Medulla oblongata (tissue), 1 donor: Measurements from ENCODE around the gene IL32.

Source experiments
- DNase-seq: peaks from one replicate; pipeline ENCODE4 v3.0.0-alpha.2; 2015; ENCODE audit errors: extremely low spot score

IL32 gene

DNA sequence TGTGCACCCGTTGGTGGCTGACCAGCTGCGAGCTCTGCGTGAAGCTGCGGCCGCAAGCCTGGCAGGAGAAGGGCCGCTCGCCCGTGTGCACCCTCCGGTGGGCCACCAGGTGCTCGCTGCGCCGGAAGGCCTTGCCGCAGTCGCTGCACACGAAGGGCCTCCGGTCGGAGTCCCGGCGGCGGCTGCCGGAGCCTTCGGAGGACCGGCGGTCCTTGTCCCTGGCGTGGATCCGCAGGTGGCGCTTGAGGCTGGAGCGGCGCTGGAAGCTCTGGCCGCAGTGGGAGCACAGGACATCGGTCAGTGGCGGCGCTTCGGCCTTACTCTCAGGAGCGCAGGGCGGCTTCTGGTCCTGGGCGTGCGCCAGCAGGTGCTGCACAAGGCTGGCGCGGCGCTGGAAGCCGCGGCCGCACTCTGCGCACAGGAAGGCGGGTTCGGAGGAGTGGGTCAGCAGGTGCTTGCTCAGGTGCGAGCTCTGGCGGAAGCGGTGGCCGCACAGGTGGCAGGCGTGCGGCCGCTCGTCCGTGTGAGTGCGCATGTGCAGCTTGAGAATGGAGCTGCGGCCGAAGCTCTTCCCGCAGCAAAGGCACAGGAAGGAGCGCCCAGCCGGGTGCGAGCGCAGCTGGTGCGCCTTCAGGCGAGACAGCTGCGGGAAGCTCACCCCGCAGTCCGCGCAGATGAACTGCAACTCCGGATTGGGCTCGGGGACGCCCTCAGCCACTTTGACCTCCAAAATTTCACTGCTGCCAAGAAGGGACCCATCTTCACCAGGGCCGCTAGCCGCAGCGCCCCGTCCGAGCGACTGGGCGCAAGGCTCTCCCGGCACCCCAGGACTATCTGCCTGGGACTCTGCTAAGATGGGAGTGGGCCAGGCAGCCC lies 24.5 kb downstream of the IL32 start:
- no peak for DNase-seq

DNA sequence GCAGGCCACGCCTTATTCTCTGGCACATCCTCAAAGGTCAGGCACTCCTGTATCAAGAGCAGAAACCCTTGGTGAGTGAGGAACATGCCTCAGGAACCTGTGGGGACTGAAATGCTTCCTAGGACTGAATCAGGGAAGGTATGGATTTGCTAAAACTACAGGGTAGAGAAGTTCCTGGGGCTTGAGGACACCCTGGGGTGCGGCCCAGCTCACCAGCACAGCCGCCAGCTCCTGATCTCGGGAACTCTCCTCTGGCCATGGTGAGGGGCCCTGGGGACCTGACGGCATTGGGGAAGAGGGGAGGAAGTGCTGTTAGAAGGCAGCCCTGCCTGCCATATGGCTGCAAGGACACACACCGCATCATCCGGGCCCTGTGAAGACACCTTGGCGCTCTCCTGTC lies 26.1 kb downstream of the IL32 start:
- DNase-seq: no peak

DNA sequence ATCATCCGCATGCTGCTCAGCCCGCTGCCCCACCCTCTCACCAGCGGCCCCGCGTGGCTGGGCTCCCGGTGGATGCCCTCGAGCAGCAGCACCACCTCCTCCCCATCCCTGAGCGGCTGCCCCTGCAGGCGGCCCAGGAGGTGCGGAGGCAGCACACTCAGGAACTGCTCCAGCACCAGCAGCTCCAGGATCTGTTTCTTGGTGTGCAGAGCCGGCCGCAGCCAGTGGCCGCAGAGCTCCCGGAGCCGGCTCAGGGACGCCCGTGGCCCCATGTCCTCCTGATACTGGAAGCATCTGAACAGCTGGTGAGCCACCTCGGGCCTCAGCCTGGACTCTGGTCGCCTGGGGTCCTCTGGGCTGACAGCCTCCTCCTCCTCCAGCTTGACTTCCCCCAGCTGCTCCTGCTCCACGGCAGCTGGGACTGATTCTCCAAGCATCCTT lies 27.1 kb downstream of the IL32 start:
- no peak for DNase-seq

DNA sequence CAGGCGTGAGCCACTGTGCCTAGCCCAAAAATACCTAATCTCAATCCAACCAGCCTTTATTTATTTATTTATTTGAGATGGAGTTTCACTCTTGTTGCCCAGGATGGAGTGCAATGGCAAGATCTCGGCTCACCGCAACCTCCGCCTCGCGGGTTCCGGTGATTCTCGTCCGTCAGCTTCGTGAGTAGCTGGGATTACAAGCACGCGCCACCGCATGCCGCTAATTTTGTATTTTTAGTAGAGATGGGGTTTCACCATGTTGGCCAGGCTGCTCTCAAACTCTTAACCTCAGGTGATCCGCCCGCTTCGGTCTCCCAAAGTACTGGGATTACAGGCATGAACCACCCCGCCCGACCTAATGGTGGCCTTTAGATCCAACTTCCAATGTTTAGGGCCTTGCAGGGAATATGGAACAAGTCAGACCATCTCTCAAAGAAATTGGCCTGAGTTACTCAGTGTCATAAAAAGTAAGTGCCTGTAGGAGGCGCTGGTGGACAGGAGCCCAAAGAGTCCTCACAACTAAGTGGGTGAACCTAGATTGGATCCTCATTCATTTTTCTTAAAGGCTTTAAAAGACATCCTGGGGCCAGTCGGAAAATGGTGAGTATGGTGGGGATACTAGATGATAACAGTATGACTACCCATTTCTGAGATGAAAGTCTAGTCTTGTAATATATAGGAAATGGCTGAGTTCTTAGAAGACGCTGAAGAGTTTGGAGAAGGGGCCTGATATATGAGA lies 29.0 kb downstream of the IL32 start:
- DNase-seq: peak; percentile 27

DNA sequence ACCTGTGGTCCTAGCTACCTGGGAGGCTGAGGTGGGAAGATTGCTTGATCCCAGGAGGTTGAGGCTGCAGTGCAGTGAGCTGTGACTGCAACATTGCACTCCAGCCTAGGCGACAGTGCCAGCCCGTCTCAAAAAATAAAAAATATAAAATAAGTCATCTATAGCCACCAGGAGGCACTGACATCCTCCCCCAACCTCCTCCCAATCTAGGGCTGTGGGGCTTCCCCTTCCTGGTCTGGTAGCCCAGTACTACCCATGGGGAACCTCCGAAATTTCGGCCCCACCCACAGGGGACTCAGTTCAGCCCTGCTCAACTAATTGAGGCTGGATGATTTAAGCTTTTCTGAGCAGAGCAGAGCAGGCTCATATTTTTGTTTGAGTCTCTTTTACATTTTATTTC lies 30.4 kb downstream of the IL32 start:
- DNase-seq: peak; percentile 25

DNA sequence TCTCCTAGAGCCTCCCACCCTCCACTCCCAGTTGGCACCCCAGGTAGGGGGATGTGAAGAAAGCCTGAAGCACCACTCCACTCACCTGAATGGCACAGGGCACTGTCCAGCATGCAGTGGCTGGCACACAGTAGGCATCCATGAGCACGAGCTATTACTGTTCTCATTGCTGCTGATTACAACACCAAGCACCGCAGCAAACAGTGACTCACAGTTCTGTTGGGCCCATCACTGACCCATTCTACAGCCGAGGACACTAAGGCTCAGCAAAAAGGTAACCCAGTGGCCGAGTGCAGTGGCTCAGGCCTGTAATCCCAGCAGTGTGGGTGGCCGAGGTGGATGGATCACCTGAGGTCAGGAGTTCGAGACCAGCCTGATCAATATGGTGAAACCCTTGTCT lies 30.9 kb downstream of the IL32 start:
- DNase-seq: no peak

DNA sequence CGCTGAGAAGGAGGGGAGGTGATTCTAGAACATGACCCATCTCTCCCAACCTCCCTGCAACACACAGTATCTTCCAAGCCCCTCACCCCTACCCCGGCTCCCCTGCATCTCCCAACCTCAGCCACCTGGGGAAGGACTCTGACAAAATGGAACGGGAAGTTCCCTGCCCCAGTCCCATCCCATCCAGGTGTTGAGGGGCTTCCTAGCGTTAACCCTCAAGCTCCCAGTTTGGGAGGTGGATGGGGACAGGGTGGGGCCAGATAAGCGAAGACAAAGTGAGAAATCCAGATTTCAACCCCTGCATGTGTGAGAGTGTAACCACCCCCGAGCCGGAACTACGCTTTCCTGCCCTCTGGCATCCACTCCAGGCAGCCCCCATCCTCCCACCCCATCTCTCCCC lies 31.8 kb downstream of the IL32 start:
- no peak for DNase-seq

DNA sequence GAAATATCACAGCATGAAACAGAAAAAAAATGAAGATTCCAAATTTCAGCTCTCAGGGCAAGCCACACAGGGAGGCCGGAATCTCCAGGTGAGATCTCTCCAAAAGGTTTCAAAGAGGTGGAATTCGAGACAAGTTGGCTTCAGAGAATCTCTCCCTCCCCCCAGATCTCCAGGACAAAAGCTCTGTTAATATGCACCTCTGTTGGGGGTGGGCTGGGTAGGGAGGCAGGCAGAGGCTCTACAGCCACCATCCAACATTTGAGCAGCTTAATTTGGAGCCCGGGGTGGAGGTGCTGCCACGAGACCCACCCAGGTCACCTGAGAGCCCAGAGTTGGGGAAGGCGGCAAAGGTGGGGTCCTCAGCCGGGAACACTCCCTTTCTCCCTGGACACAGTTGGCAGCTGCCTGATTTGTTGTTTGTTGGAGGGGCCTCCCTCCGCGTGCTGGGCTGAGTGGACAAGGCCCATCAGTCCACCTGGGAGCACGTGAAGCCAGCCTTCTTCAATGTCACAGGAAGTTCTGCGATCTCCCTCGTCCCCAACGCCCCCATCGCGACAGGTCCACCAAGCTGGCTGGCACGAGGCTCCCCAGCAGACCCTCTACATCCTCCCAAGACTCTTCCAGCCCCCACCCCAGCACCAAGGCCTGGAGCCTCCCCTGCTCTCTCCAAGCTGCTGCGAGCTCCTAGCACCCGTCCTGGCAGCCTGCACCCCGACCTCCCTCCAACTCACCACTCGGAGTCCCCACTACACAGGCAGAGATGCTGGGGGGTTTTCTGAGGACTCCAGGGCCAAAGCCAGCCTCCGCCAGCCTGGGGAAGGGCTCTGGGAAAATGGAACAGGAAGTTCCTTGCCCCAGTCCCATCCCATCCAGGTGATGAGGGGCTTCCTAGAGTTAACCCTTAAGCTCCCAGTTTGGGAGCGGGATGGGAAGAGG lies 33.3 kb downstream of the IL32 start, which contains the start of gene ZSCAN10:
ZSCAN10 (minus strand) TSS at position 836 of the 936 bp plus-strand sequence. CDS start 6,357 bp downstream, outside the sequence.
- no peak for DNase-seq

DNA sequence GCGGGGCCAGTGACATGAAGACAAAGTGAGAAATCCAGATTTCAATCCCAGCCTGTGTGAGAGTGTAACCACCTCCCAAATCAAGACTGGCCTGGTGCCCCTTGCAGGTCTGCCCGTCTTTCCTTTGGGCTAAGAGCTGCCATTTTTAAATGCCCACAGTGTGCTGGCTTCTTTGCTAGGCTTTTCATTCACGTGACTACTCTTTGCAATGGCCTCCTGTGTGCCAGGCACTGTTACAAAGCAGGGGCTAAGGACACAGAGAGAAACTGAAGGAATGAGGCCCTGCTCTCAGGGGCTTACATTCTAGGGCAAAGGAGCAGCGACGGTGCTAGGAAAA lies 33.9 kb downstream of the IL32 start:
- DNase-seq: no peak

DNA sequence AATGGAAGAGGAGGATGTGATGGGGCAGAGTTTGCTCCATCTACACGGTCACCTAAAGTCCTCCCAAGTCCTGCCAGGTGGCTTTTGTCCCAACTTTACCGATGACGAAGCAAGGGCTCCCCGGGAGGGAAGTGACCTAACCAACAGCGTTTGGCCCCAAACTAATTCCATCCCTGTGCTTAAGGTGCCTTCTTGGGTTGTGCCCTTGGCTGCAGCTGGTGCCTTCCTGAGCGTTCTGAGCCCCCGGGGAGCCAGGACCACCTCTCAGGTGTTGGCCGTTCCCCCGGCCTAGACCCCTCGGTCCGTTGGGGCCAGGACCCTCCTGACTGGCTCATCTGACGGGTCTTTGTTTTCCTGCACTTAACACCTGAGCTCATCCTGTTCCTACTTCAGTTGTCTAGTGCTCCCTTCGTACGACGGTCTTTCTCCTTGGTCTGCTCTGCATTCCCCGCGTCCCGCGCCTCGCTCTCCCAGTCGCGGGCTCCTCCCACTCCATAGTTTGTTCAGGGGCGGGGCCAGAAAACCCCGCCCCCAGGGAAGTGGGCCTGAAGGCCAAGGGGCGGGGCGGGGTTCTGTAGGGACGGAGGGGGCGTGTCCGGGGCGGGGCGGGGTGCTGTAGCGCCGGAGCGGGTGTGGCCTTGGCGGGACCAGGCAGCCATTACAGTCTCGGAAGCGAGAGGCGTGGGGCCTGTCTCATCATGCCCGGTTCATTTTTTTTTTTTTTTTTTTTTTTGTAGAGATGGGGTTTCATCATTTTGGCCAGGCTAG lies 34.5 kb downstream of the IL32 start:
- DNase-seq: peak; percentile 81

DNA sequence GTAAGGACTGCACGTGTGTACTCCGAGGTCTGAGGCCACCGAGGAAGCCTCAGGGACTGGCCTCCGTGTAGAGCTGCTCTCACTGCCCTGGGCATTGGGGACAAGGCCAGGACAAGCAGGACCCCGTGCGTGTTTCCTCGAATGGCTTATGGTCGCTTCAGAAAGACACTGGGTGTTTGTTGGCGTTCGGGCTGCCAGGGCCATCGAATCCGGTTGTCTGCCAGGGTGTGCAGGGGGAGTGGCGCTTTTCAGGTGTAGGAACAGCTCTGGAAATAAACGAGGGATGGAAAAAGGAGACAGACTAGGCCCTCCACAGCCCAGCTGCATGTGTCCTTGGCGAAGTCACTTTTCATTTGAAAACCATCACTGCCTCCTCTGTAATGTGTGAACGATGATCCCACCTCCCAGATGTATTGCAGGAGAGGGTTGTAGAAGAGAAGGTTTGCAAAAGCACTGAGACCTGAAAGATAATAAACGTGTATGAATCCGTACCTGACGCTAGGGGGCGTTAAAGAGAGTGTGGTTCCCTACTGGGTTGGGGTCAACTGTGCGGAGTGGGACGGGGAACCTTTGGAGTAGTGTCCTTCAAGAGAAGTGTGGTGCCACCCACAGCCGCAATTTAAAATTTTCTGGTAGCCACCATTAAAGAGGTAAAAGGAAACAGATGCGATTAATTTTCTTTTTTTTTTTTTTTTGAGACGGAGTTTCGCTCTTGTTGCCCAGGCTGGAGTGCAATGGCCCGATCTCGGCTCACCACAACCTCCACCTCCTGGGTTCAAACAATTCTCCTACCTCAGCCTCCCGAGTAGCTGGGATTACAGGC lies 35.8 kb downstream of the IL32 start:
- DNase-seq: peak; percentile 57

DNA sequence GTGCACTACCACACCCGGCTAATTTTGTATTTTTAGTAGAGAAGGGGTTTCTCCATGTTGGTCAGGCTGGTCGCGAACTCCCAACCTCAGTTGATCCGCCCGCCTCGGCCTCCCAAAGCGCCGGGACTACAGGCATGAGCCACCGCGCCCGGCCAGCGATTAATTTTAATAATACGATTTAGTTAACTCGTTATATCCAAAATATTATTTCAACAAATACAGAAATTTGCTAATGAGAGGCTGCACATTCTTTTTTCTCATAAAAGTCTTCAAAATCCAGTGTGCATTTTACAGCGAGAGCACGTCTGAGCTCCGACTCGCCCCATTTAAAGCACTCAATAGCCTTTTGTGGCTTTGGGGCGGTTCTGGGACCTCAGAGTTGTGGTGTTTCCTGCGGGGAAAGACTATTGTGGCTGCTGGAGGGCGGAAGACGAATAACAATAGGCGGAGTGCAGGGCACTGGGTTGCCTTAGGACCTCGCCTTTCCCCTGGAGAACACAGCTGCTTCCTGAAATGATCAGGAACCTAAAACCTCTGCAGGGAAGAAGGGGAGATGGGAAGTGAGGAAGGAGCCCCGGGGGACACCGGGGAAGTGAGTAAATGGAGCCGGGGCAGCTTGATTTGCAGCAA lies 36.5 kb downstream of the IL32 start:
- peak; percentile 21 for DNase-seq

DNA sequence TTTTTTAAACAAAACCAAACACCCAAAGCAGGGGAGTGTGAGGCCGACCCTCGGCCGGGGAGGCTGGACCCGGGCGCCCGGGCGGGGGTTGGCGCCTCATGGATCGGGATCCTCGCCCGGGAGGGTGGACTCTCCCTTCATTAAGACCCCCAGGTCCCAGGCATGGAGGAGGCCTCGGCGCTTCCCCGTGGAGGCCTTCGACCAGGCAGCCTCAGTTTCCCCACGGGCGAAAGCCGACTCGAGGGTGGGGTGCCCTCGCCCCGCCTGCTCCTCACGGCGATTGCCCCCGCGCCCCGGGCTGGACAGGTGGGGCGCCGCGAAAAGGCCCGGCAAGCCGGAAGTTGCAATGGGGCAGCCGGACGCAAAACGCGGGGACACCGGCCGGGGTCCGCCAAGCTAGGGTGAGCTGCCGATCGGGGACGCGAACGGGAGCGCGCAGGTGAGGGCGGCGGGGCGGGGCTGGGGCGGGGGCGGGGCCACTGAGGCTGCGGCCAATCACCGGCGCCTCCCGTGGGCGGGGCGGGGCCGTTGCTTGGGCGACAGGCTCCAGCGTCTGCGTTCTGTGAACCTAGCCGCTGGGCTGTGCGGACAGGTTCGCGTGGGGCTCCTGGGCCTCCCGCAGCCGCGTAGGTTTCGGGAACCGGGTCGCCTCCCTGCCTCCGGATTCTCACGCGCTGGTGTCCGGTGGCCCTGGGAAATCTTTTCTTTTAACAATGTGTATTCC lies 40.9 kb downstream of the IL32 start:
- DNase-seq: peak; percentile 79

DNA sequence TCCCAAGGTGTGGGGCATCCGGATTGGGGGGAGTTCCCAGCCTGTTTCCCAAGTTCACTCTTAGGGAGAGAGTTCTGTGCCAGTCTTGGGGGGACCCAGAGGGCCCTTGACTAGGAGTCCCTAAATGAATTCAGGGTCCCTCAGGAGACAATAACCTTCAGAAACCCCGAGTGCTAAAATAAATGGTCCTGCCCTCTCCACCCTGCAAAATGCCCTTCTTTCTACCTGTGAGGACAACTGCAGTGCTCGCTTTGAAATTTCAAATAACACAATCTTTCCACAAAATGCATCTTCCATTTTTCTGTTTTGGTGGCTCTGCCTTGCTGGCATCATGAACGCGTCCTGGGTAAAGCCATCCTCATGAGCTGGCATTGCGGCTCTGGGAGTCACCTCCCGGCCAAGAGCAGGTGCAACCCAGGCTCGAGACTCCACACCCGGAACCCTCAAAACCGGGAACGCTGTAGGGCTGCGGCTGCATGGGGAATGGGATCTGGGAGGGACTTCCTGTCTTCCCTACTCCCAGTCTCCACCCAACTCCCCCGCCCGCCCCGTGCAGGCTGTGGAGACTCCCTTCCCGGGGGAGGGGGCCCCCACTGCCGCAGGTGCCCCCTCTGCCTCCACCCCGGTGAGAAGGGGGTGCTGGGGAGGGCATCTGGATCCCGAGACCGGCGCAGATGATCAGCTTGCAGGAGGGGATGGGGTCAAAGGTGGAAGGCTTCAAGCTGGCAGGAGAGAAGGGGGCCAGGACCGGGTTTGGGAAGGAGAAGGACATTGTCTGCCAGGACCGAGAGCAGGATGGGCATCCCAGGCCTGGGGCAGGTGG lies 46.8 kb downstream of the IL32 start, which contains the start of gene ZNF205:
ZNF205 (plus strand) TSS at position 529 of the 823 bp plus-strand sequence. CDS start 845 bp downstream, outside the sequence.
- peak; percentile 81 for DNase-seq

DNA sequence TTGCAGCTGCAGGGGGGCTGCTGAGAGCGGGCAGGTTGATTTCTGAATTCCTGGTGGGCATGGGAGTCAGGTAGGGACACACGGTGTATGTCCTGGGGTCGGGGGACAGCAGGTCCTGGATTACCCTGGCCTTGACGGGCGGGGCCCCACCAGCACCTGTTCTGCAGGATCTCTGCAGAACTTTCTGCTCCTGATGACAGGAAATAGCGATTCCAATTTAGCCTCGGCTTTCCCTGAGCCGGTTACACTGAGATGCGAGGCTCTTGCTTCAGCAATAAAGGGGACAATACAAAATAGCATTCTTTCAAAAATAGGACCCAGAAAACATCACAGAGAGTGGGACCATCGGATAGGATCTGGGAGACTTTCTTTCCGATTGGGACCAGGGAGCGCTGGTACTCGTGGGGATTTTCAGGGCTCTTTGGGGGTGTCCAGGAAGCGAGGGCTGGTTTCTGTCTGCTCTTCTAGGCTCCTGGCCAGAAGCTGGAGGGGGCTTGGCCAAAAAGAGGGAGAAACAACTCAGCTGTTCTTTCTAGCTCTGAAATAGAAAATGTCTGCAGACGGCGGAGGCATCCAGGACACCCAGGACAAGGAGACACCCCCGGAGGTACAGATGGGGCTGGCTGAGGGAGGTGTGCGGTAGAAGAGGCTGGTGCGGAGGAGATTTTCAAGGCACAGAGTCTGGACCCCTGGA lies 47.6 kb downstream of the IL32 start:
- no peak for DNase-seq

DNA sequence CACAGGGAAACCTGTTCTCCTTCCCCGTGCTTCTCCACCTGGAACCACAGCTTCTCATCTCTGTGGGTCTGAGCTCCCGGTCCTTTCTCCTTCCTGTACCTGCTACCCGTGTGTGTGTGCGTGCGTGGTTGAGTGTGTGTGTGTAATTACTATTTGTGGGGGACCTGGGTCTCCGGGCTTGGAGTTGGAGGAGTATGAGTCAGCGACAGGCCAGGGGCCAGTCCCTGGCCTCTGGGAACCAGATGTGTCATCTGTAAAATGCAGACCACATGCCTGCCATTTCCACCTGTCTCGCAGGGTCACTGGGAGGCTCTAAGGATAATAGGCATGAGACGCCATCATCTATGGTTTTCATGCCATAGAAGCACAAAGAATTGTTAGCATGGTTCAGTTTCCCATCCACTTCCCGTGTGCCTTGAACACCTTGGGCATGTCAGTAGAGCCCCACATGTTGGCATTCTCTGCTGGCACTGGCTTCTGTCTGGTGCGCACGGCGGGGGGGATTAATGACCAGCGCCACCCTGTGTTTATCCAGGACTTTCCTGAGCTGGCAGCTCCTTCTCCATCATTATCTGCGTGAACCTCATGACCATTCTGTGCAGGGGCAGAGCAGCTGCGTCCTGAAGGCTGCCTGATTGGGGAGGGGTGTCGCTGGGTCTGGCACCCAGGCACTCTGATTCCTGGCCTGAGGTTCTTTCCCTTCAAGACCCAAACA lies 48.5 kb downstream of the IL32 start:
- no peak for DNase-seq

DNA sequence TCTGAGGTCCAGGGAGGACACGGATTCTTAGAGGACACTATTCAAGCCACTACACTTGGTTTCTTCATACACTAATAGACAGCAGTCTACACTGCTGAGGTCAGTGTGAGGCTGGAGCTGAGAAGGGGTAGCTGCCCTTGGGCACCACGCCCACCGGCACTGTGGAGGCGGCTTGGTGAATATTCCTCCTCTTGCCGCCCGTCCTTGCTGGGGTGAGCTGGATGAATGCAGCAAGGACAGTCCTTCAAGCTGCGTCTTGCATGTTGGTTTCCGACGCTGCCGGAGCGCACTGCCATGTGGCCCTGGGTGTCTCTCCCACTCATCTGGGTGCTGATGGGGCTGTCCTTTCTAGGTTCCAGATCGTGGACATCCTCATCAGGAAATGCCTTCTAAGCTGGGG lies 49.6 kb downstream of the IL32 start:
- no peak for DNase-seq
